ENCODE data around the gene SATL1. TPM values are rescaled to one million over a fixed set of nuclear protein-coding genes. Genes with fewer than 3 reads are reported as not detected.

The SATL1 gene
- total RNA-seq, 4 donors from 2014 or later = 0.48 TPM; not detected in 3

DNA sequence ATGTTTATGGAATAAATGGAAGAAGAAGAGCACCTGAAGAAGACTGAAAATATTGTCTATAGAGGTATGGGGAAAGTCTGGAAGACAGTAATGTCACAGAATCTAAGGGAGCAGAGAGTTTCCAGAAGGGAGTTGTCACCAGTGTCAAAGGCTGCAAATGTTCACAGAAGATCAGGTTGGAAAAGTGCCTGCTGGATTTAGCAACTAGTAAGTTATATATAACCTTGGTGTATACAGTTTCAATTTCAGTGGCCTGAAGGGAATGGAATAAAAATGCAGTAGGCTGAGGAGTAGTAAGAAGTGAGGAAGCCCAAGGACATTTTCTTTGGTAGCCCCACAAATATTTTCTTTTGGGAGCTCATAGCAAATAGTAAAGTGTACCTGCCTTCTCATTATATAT, 107.2 kb downstream of the SATL1 start:
- Histone ChIP-seq H3K27ac (no peak overlapping the region), H3K4me3 (no peak overlapping the region), H3K4me1 (no peaks in the 10 kb centered on the region), H3K27me3 (peaks cover 0 to 5% of the 10 kb centered on the region in 2 donors), H3K9me3 (no peaks in the 10 kb centered on the region), H3K36me3 (no peaks in the 10 kb centered on the region)
- no peak for TF ChIP-seq POLR2A (IDR thresholded peaks at IDR 0.05)
- TF ChIP-seq, protein P1, sequence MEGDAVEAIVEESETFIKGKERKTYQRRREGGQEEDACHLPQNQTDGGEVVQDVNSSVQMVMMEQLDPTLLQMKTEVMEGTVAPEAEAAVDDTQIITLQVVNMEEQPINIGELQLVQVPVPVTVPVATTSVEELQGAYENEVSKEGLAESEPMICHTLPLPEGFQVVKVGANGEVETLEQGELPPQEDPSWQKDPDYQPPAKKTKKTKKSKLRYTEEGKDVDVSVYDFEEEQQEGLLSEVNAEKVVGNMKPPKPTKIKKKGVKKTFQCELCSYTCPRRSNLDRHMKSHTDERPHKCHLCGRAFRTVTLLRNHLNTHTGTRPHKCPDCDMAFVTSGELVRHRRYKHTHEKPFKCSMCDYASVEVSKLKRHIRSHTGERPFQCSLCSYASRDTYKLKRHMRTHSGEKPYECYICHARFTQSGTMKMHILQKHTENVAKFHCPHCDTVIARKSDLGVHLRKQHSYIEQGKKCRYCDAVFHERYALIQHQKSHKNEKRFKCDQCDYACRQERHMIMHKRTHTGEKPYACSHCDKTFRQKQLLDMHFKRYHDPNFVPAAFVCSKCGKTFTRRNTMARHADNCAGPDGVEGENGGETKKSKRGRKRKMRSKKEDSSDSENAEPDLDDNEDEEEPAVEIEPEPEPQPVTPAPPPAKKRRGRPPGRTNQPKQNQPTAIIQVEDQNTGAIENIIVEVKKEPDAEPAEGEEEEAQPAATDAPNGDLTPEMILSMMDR (IDR thresholded peaks at IDR 0.05) = no peak
- intact Hi-C loops (cut with DNase I; ENCODE audit: low total_unique reads) = no loop called here
- no peak for DNase-seq

DNA sequence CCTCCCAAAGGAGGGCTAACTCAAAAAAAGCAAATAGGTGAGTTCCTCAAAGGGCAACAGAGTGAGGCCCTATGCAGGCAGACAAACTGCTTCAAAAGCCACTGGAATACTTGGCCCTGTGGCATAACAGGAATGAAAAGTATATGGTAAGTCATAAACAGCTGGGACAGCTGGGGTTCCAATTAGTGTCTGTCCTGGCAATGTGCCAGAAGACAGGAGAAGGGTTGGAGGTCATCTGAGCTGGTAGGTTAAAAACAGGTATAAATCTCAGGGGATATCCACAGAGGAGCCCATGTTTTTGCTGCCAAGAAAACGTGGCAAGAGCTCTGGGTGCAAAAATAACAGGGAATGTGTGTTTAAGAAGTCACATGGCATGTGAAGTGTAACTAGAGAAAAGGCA, 128.3 kb downstream of the SATL1 start:
- no peak overlapping the region for H3K4me3 ChIP-seq
- H3K27me3 ChIP-seq = no peaks in the 10 kb centered on the region
- H3K27ac ChIP-seq = no peak overlapping the region
- no peaks in the 10 kb centered on the region for H3K4me1 ChIP-seq
- no peak for DNase-seq
- intact Hi-C loops (cut with DNase I; ENCODE audit: low total_unique reads) = no loop called here
- no peaks in the 10 kb centered on the region for H3K9me3 ChIP-seq
- no peaks in the 10 kb centered on the region for H3K36me3 ChIP-seq
- TF ChIP-seq, protein P1 (IDR thresholded peaks at IDR 0.05) = no peak
- TF ChIP-seq POLR2A (IDR thresholded peaks at IDR 0.05) = no peak

DNA sequence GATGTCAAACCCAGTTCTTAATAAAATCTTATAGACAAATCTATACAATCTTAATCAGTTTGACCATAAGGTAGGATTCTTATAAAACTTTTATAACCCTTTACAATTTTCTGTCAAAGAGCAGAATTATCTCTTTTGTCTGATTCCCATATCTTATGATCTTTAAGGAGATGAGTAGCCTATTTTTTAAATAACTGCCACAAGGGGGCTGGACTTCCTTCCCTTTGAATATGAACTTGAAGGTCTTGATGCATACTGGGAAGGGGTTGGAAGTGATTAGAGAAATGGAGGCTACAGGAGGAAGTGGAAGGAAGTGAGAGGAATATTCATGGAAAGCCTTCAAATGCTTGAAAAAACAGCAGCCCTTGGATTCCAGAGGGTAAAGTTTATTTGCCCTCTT, 128.8 kb downstream of the SATL1 start:
- Histone ChIP-seq H3K4me3 (no peak overlapping the region), H3K36me3 (no peaks in the 10 kb centered on the region), H3K9me3 (no peaks in the 10 kb centered on the region), H3K4me1 (no peaks in the 10 kb centered on the region), H3K27me3 (no peaks in the 10 kb centered on the region), H3K27ac (no peak overlapping the region)
- TF ChIP-seq, protein P1 (IDR thresholded peaks at IDR 0.05) = no peak
- TF ChIP-seq POLR2A (IDR thresholded peaks at IDR 0.05) = no peak
- no peak for DNase-seq
- intact Hi-C loops (cut with DNase I; ENCODE audit: low total_unique reads) = no loop called here

DNA sequence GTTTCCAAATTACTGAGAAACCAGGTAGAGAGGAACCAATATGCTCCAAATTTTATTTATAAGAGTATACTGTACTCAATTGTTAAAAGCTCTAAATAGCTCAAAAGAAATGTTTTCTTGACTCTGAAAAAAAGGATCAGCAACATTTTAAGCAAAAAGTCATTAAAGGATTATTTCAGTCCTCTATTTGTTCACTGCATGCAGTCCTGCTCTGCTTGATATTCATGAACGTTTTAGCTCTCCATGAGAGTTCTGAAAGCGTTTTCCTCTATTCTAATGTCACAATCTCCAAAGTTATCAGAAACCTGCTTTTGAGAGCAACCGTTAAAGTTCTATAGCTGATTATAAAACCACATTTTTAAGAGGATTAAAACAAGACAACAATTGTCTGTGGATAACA, 129.4 kb downstream of the SATL1 start:
- Histone ChIP-seq H3K4me1 (no peaks in the 10 kb centered on the region), H3K4me3 (no peak overlapping the region), H3K27me3 (no peaks in the 10 kb centered on the region), H3K27ac (no peak overlapping the region), H3K36me3 (no peaks in the 10 kb centered on the region), H3K9me3 (no peaks in the 10 kb centered on the region)
- TF ChIP-seq POLR2A (IDR thresholded peaks at IDR 0.05) = no peak
- TF ChIP-seq, protein P1 (IDR thresholded peaks at IDR 0.05) = no peak
- no peak for DNase-seq
- intact Hi-C loops (cut with DNase I; ENCODE audit: low total_unique reads) = no loop called here

DNA sequence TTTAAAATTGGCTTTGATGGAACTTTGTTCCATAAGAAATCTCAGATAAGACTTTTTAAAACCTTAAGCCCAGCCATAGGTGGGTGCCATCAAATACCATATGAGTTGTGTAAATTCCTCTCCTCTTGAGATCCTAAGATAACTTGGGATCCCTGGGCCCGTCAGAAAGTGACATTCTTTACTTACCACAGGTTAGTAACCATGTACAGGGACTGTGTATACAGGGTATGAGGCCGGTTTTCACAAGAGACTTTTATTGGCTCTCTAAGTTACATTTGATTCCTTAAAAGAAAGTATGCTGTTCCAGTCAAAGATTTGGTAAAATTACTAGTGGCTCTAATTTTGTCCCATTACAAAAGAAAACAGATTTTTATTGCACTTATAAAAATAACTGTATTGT, 129.8 kb downstream of the SATL1 start:
- H3K27ac ChIP-seq = no peak overlapping the region
- no peaks in the 10 kb centered on the region for H3K9me3 ChIP-seq
- DNase-seq = no peak
- H3K4me1 ChIP-seq = no peaks in the 10 kb centered on the region
- intact Hi-C loops (cut with DNase I; ENCODE audit: low total_unique reads) = no loop called here
- no peak overlapping the region for H3K4me3 ChIP-seq
- H3K36me3 ChIP-seq = no peaks in the 10 kb centered on the region
- no peaks in the 10 kb centered on the region for H3K27me3 ChIP-seq
- TF ChIP-seq, protein P1 (IDR thresholded peaks at IDR 0.05) = no peak
- no peak for TF ChIP-seq POLR2A (IDR thresholded peaks at IDR 0.05)
